ENCODE measurements around the gene SURF1.

DNA sequence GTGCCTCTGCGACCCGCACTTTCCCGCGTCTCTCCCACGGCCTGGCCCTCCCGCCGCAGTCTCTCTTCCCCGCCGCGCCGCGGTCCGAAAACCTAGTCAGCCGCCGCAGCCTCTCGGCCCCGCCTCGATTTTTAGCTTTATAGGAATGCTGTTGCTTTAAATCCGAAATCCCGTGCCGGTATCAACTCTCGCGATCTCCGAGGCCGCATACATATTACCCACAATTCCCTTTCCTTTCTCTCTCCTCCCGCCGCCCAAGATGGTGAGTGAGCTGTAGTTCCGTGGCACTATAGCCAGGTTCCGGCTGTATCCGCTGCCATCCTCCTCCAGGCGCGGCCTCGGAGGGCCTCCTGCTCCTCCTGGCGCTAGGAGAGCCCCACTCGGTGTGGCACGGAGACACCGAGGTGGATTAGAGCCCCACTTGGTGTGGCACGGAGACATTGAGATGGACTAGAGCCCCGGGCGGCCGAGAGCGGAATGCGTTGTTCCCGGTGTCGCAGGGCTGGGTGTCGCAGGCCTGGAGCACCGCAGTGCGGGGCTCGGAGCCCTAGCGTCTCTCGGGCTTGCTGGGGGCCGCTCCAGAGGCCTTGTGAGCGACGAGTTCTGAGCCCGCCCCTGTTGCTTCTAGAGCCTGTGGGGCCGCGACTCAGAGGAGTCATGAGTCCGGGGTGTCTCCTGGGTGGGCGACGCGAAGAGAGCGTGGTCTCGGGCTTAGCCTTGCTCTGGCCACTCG lies 8.1 kb downstream of the SURF1 start, which contains the start of the genes MED22 and RPL7A:
- TF ChIP-seq, protein P1, sequence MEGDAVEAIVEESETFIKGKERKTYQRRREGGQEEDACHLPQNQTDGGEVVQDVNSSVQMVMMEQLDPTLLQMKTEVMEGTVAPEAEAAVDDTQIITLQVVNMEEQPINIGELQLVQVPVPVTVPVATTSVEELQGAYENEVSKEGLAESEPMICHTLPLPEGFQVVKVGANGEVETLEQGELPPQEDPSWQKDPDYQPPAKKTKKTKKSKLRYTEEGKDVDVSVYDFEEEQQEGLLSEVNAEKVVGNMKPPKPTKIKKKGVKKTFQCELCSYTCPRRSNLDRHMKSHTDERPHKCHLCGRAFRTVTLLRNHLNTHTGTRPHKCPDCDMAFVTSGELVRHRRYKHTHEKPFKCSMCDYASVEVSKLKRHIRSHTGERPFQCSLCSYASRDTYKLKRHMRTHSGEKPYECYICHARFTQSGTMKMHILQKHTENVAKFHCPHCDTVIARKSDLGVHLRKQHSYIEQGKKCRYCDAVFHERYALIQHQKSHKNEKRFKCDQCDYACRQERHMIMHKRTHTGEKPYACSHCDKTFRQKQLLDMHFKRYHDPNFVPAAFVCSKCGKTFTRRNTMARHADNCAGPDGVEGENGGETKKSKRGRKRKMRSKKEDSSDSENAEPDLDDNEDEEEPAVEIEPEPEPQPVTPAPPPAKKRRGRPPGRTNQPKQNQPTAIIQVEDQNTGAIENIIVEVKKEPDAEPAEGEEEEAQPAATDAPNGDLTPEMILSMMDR (IDR thresholded peaks at IDR 0.05) = peak in 2 of 3 experiments; percentile 19 to 27
- no peak for TF ChIP-seq POLR2A (IDR thresholded peaks at IDR 0.05)
